HG03521 (cell line): ENCODE results near the gene TTLL13.
"Not testable (repeated sequence)": the region's sequence is repeated elsewhere in the genome, so short reads cannot be mapped to it uniquely, and the experiment has no call there.

Experiments
- ATAC-seq: cut with Tn5 transposase; IDR thresholded peaks from one replicate; pipeline ENCODE4 v1.9.1; 2021; ENCODE audit warnings: mild to moderate bottlenecking, moderate library complexity; ENCODE audit not compliant: unreplicated experiment

The TTLL13 gene

DNA sequence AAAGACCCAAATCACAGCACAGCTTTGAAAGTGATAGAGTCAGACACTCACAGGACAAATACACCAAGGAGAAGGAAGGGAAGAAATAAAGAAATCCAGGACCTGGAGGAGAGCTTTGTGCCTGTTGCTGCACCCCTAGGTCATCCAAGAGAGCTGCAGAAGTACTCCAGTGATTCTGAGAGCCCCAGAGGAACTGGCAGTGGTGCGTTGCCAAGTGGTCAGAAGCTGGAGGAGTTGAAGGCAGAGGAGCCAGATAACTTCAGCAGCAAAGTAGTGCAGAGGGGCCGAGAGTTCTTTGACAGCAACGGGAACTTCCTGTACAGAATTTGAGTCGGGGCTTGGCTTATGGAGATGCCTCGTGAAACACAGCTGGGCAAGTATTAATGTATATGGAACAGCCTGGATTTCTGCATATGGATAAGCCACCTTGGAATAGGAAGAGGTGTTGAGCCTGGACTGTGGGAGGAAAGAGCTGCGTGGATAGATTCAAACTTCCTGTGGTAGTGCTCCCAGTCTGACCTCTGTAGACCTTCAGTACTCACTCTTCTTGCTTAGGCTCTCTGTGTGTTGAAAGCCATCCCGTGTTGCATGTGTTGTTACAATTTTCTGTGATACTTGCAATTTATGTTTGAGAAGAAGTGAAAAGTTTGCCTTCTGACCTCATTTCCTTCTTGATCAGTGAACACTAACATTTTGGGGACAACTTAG is 22.3 kb downstream of the TTLL13 start:
- no peak for ATAC-seq

- not testable (repeated sequence) for ATAC-seq
Measured at GRCh38 chr15:90278467-90278866, 29.1 kb downstream of the TTLL13 start.

DNA sequence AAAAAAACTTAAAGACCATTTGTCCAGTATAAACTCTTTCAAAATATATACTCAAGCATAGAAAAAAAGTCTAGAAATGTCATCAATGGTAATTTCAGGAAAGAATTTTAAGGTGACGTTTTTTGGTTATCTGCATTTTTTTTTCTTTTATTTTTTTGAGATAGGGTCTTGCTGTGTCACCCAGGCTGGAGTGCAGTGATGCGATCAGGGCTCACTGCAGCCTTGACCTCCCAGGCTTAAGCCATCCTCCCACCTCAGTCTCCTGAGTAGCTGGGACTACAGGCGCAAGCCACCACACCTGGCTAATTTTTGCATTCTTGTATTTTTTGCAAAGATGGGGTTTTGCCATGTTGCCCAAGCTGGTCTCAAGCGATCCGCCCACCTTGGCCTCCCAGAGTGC is 31.4 kb downstream of the TTLL13 start:
- ATAC-seq: not testable (repeated sequence)

DNA sequence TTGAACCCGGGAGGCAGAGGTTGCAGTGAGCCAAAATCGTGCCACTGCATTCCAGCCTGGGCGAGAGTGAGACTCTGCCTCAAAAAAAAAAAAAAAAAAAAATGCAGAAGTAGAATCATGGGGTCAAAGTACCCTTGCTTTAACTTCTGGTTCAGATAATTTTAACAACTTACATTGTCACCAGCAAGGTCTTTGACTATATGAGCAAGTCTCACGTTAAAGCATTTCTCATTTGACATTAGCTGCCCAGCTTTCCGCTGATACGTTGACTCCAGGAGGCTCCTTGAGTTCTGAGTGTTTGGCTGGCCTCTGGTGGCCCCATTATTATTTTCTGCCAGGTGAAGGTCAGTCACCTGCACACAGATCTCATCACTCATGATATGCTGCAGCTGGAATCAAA is 32.3 kb downstream of the TTLL13 start:
- not testable (repeated sequence) for ATAC-seq

- no peak for ATAC-seq
Measured at GRCh38 chr15:90286678-90287077, 37.3 kb downstream of the TTLL13 start.

DNA sequence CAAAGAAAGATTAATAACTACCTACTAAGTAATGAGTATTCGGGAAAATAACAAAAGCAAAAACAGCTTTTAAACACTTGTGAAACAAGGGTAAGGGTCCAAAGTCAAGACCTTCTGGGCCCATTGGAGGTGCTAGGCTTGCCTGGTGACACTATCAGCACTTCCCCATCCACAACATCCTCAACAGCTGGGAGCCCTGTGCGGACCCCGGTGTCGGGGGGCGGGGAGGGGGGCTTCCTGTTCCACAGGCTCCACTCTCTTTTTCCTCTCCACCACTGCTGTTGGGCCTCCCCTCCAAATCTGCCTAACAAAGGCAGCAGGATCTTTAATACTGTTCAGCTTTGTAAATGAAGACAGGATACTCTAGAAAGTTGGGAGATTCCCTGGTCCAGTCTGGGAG is 37.7 kb downstream of the TTLL13 start:
- no peak for ATAC-seq

GRCh38 chr15:90287946-90288345 is 38.6 kb downstream of the TTLL13 start:
- ATAC-seq: no peak

DNA sequence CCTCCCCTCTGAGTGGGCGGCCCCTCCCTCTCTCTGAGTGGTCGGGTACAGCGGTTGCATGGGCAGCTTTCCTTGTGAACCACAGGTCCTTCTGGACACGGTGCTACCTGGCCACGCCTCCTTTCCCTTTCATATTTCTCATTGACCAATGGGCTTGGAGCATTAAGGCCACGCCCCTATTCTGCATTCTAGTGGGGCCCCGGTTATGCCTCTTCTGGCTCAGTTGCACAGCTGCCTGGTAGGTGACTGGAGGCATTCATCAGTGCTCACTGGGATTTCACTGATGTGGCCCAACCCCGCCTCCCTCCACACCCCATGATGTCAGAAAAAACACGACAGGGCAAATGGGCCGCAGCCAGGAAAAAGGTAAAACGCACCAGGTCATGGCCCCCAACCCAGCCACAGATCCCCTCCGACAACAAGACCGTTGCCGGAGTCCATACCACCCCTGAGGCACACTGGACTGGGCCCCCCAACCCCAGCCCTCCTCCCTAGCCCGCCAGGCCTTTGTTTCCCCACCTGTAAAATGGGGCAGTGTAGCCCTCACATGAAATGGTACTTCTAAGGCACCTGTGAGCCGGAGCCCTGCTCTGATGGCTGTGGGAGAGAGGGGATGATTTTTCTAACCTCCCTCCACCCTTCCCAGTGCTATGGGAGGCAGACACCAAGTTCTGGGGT is 42.5 kb downstream of the TTLL13 start:
- no peak for ATAC-seq

GRCh38 chr15:90293040-90293810 is 43.9 kb downstream of the TTLL13 start:
- ATAC-seq: not testable (repeated sequence)

GRCh38 chr15:90294159-90294558 is 44.8 kb downstream of the TTLL13 start:
- no peak for ATAC-seq

DNA sequence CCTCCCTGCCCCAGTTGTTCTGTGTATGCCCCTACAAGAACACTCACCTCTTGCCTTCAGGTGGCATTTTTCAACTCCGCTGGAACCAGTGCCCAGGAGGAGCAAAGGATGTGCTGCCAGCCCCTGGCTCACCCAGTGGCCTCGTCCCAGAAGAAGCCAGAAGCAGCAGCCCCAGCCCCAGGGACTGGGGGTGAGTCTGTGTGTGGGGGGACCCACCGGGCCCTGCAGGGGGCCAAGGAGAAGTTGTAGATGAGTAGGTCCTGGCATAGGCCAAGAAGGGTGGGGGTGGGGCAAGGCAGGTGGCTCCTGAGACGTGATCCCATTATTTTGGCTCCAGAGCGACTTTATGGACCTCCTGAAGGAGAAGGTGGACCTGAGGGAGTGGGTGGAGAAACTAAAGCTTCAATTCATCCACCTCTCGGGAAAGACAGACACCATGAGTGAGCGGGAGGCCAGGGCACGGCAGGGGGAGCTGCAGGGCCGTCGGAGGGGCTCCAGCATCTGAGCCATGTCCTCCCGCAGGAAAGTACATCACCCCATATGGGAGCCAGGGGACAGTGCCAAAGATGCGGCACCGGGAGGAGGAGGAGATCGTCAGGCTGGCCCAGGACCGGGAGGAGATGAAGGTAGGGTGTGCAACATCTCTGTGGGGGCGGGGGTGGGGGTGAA is 45.4 kb downstream of the TTLL13 start:
- ATAC-seq: no peak

GRCh38 chr15:90295270-90295648 is 45.9 kb downstream of the TTLL13 start:
- no peak for ATAC-seq

- not testable (repeated sequence) for ATAC-seq
Measured at GRCh38 chr15:90296316-90296884, 47.0 kb downstream of the TTLL13 start.

DNA sequence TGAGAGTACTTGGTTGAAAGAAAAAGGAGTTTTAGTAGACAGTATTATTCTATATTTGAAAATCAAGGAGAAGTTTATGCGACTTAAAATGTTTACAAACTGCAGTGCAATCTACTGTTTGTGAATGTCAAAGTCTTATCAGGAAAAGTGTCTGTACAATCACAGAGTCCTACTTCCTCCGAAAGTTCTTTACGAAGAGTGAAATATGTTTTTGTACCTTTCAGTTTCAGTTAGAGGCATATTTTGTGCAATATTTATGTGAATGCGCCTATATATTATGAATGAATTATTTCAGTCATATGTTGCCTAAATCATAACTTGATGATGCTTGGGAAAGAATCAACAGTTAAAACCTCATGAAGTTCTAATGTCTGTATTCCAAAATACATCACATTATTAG is 47.7 kb downstream of the TTLL13 start:
- no peak for ATAC-seq

DNA sequence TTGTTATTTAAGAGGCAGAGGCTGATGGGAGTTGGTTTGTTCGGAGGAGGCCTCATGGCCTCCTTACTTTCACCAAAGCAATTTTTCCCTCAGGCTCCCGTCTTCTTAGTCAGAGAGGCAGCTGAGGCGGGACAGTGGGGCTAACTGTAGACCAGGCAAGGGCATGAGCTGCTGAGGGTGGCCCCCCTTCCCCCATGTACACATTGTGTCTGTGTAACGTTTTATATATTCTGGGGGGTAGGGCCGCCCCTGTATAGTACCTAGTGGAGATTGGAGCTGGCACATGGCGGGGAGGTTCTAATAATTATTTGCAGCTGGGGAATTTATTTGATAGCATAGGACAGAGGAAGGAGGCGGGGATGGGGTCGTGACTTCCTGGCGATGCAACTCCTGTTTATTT is 51.2 kb downstream of the TTLL13 start:
- no peak for ATAC-seq

GRCh38 chr15:90300988-90301706 is 51.8 kb downstream of the TTLL13 start:
- ATAC-seq: no peak

DNA sequence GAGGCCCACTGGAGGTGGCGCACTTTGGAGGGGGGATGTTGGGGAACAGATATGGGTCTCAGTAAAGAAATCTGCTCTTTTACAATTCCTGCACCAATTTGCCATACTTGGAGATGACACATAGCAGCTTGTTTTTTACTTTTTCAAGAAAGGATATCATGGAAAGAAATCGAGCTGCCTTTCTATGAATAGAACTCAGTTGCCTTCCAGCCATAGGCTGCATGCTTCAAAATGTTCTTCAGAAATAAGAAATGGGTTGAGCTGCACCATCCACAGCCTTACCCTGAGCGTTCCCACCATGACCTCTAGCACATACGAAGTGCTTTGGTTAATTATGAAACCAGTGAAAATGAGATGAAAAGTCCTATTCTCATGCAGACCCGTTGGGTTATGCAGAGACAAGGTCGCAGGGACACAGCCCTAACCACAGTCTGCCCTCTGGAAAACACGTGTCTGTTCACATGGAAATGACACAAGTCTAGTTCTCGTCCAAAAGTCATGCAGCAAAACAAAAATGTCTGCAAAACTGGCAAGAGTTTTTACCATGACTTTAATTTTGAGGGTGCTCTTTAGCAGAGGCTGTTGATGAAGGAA is 52.4 kb downstream of the TTLL13 start:
- no peak for ATAC-seq

GRCh38 chr15:90305355-90305754 is 56.0 kb downstream of the TTLL13 start:
- ATAC-seq: not testable (repeated sequence)

DNA sequence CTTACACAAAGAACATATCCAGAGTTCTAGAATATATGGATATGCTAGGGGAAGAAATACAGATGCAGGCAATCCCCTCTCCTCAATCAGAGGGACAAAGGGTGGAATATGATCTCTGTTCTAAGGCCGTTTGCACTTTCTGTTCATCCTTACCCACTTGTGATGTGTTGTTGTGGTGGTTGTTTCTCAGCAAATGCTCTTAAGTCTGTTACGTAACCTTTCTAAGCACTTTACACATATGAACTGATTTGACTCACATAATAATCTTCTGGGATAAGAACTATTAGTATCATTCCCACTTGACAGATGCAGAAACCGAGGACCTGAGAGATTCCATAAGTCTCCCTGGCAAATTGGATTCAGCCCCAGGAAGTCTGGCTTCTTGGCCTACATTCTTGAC is 56.6 kb downstream of the TTLL13 start:
- ATAC-seq: no peak

DNA sequence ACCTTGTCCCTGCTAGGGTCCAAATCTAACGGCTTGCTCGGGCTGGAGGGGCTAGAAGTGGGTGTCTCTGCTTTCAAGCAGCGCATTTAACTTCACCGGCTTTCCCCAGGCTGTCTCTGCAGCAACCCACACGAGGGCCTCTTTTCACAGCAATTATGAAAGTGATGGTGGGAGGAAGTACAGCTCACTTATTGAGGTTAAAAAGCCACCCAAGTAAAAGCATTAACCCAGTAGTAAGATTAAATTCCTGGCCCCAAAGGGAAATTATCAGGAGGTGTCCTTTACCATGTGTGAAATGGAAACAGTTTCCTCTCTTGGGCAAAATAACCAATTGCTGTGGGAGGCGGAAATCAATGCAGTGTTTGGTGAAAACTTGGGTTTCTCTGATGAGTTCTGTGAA is 57.2 kb downstream of the TTLL13 start:
- peak; percentile 74 for ATAC-seq
